Left ventricle myocardium superior (tissue), 1 donor: ENCODE measurements around the gene ERG. TPM values are rescaled to one million over a fixed set of nuclear protein-coding genes. Genes with fewer than 3 reads are reported as not detected.
A peak's percentile ranks its signal among the peaks of the same experiment; 100 is the strongest.

Source experiments
- ATAC-seq: fragments of 200-7000 bp; cut with Tn5 transposase; one replicate; pipeline ENCODE4 v1.9.1; 2020; ENCODE audit warnings: mild to moderate bottlenecking, moderate library complexity
- DNase-seq: peaks from one replicate; pipeline ENCODE4 v3.0.0-alpha.2; 2020
- intact Hi-C: fragments of 100-400 bp; cut with micrococcal nuclease; formaldehyde crosslinking; loops from one replicate; pipeline ENCODE4 v1.11.0; 2022
- total RNA-seq: library from RNA; stranded (reverse); fragmentation: NEBNext Ultra II Directional; extraction: Animal tissue kit (Norgen Biotek cat#: 25700); gene quantifications from one replicate; pipeline ENCODE4 v1.2.1, GENCODE V29; 2021
- donor health status: DM: no; HTN: yes; CAD: no; lungs with severe emphysema.

ERG gene
- total RNA-seq, 1 donor from 2014 or later: 19.3 TPM

DNA sequence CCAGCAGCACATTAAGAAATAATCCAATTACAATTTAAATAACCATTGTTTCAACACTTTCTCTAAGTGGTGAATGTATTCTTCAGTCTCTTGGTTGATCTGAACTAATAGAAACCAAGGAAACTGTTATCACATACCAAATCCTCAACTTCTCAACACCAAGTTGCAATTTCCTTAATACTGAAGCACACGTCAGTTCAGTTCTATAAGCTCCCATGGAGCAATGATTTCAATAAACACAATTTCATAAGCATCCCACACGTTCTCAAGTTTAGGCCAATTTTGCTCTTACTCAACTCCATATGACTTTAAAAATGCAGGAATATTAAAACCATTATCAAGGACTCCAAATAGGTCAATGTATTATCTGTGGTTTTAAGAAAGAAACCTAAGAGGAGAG is 5.8 kb upstream of the ERG start:
- intact Hi-C loops: no loop called here
- ATAC-seq: no peak
- DNase-seq: no peak

GRCh38 chr21:38503583-38503982 is 5.3 kb upstream of the ERG start:
- intact Hi-C loops: no loop called here
- ATAC-seq (peak; percentile 17), DNase-seq (no peak)

DNA sequence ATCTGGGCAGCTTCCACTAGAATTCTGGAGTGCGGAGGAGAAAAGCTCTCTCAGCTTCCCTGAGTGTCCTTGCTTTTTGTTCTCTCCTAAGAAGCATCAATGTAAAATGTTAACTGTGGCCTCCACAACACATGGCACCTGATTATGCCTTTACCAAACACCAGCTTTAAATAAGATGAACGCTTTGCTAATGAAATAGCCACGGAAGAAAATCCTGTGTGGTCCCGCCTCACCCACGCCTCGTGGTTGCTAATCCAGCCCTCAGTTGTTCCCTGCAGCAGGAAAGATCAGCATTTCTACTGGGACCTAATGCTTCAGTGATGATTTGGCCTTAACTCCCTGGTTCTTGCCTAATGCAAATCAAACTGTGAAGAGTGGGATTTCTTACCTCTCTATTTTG is 1.8 kb upstream of the ERG start:
- DNase-seq (no peak), ATAC-seq (no peak)
- intact Hi-C loops: no loop called here

GRCh38 chr21:38499296-38499695 is 1.0 kb upstream of the ERG start:
- intact Hi-C loops: loop anchor here (10.0 kb wide), 1 partner anchor 114 kb away; no protein-coding TSS in a partner anchor
- ATAC-seq: peak; percentile 53

DNA sequence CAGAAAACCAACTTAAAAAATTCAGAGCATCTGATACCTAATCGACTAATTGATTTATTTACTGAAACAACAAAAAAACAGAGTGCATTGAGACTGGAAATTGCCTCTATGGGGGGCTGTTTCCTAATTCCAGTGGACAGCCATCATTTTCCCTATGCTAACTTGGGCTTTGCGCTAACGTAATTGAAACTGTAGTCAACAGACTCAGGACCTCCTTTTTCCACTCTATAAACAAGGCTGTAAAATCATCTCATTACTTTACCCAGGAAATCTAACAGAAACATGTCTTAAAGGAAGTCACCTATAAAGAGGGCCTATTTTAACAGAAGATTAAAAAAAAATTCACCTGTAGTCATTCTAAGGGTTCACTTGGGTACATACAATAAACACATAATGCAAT is 2.1 kb downstream of the ERG start:
- no peak for ATAC-seq
- intact Hi-C loops: loop anchor here (10.0 kb wide), 1 partner anchor 111 kb away; no protein-coding TSS in a partner anchor
- no peak for DNase-seq

More at GRCh38 chr21:38499296-38499695, 1.0 kb upstream of the ERG start:
- DNase-seq: no peak

DNA sequence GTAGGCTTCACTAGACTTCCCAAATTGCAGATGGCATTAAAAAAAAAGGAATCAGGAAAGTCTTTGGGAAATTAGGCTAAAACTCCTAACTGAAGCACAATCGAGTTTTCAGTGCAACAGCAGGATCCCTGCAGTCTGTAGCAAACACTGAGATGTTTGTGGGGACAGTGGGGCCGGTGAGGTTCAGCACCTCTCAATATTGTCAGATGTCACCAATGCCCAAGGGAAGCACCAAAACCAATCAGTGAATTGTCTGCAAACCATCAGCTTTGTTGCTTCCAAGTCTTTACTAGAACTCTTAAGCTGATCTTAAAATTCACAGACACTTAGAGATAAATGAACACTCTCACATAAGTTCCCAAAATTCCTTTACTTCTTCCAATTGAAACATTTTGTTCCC is 2.6 kb downstream of the ERG start:
- DNase-seq (no peak), ATAC-seq (no peak)
- intact Hi-C loops: loop anchor here (10.0 kb wide), 1 partner anchor 111 kb away; no protein-coding TSS in a partner anchor

DNA sequence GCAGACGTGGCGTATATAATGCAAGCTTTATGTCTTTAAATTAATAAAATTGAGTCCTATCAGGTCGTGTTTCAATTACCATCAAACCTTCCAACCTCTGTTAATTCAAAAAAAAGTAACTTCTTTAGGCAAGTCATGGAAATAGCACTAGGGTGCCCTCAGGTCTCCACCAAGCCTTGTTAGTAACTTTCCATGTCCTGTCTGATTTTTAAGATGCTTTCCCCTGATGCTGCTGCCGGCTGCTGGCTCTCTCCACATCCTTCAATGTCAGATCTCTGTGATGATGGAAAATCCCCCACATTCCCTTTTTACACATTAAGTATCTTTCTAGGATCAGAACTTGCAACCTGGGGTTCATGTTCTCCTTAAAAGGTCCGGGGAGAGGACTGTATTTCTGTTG is 3.0 kb downstream of the ERG start:
- ATAC-seq: no peak
- intact Hi-C loops: loop anchor here (10.0 kb wide), 1 partner anchor 110 kb away; no protein-coding TSS in a partner anchor
- no peak for DNase-seq

DNA sequence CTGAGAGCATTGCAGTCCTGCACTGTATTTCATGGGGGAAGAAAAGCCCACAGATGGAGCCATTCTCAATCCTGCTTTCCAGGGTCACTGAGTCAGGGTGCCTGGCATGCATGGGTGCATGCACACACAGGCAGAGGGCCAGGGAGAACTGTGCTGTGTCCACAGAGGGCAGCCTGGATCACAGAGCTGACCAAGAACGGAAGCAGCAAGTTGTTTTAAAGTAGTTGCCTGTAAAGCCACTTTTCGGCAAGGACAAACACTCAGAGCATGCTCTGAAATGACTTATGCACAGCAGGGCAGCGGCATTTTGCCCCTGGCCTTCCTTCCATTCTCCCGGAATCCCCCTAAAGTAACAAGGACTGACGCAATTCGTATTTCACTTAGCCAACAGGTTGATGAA is 3.6 kb downstream of the ERG start:
- ATAC-seq (no peak), DNase-seq (no peak)
- intact Hi-C loops: loop anchor here (10.0 kb wide), 1 partner anchor 110 kb away; no protein-coding TSS in a partner anchor

- no peak for DNase-seq
- ATAC-seq: no peak
- intact Hi-C loops: loop anchor here (10.0 kb wide), 1 partner anchor 109 kb away; no protein-coding TSS in a partner anchor
Observed at GRCh38 chr21:38494251-38494642, 4.0 kb downstream of the ERG start.

GRCh38 chr21:38493549-38494250 is 4.6 kb downstream of the ERG start:
- ATAC-seq (no peak), DNase-seq (no peak)
- intact Hi-C loops: loop anchor here (10.0 kb wide), 1 partner anchor 109 kb away; no protein-coding TSS in a partner anchor

- intact Hi-C loops: loop anchor here (10.0 kb wide), 1 partner anchor 107 kb away; no protein-coding TSS in a partner anchor
- no peak for DNase-seq
- no peak for ATAC-seq
Observed at GRCh38 chr21:38492007-38492406, 6.3 kb downstream of the ERG start.

DNA sequence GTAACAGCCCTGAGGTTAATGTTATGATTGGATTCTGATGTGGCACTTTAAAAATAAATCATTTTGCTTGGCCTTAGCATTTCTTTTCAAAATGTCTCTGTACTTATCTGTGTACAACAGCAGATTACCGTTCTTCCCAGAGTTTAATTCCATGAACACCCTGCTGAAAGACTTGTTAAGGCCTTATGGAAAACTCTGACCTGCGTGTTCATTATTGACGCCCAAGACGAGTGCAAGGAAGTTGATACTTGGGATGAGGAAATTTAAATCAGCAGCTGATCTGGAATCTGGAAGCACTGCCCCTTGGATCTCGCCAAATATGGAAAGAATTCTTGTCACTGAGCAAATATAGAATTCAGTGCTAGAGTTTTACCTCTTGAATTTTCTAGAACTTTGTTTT is 6.7 kb downstream of the ERG start:
- intact Hi-C loops: loop anchor here (10.0 kb wide), 1 partner anchor 107 kb away; no protein-coding TSS in a partner anchor
- ATAC-seq (no peak), DNase-seq (no peak)

DNA sequence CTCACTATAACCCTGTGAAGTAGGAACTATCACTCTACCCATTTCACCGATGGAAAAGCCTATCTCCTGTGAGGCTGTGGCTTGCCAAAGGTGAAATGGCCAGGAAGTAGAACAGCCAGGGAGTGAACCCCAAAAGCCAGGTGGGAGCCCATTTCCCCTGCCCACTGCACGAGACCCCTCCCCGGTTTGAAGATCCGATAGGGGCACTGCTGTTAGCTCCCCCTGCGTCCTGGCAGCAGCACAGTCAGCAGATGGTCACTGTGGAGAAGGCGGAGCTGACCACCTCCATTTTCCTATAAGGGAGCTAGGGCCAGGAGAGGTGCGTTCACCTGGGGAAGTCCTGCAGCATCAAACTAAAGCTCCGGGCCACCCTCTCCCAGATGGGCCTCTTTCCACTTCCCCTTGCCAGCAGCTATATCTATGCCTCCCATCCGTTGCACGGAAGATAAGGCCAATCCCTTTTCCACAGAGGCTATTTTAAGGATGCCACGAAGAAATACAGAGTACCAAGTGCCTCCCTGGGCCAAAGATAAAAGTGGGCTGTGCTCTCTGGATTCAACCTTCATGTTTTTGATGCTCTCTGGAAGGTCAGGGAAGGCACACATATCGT is 7.8 kb downstream of the ERG start:
- intact Hi-C loops: loop anchor here (10.0 kb wide), 1 partner anchor 106 kb away; no protein-coding TSS in a partner anchor
- DNase-seq: no peak
- peak; percentile 14 for ATAC-seq

- intact Hi-C loops: loop anchor here (10.0 kb wide), 1 partner anchor 105 kb away; no protein-coding TSS in a partner anchor
- DNase-seq (no peak), ATAC-seq (no peak)
Observed at GRCh38 chr21:38489729-38490128, 8.5 kb downstream of the ERG start.

- DNase-seq: no peak
- intact Hi-C loops: no loop called here
- ATAC-seq: no peak
Observed at GRCh38 chr21:38489271-38489652, 9.0 kb downstream of the ERG start.

DNA sequence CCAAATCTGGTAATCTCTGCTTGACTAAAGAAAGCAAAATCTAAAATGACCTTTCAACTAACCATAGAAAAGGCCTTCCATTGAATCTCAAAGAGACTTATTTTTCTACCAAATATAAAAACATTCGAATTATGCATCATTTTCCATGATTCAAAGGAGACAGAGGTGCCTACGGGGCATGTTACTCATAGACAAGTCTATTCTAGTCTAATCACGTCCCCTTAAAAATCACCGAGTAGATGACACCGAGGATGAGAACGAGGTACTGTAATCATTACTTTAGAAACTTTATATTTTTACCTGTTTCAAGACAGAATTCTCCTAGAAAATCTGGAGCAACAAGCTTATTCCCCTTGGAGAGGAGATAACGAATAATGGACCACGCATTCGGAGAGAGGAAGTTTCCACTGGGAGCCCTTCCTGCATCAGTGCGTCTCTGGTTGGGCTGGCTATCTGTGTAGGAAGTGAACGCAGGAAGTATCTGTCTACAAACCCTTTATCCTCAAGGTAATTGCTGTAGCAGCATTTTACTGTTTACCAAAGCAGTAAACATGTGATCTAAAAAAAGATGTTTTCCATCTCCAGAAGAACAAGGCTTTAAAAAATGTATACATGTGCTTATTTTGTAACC is 9.5 kb downstream of the ERG start:
- DNase-seq (no peak), ATAC-seq (peak; percentile 26)
- intact Hi-C loops: no loop called here

GRCh38 chr21:38487901-38488639 is 10.2 kb downstream of the ERG start:
- no peak for ATAC-seq
- DNase-seq: no peak
- intact Hi-C loops: no loop called here

DNA sequence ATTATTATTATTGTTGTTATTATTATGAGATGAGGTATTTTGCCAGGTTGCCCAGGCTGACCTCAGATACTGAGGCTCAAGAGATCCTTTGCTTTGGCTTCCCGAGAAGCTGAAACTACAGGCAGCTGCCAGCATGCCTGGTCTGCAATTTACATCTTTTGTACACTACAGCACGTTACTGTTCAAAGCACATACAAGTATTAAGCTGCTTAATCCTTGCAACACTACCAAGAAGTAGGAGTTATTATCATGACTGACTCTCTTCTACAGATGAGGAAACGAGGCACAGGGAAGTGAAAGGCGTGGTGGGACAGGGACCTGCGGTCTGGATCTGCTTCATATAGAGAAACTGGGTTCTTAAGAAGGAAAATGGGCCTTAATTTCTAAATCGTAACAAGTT is 11.6 kb downstream of the ERG start:
- intact Hi-C loops: no loop called here
- peak; percentile 63 for ATAC-seq

DNA sequence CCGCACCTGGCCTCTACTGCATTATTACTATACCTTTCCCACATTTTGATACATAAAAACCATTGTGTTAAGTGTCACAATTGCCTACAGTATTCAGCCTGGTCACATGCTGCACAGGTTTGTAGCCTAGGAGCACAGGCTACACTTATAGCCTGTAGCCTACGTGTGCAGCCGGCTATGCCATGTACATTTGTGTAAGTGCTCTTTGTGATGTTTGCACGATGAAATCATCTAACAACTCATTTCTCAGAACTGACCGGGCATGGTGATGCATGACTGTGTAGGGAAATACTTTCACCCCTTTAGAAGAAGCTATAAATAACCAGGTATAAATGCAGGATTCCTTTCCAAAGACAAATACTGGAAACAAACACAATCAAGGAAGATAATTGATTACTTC is 12.1 kb downstream of the ERG start:
- intact Hi-C loops: no loop called here
- ATAC-seq: peak; percentile 86
- no peak for DNase-seq

More for the DNA sequence above, 11.6 kb downstream of the ERG start:
- DNase-seq: no peak
